ENCODE measurements around the gene VWC2L.

GRCh38 chr2:214412679-214413078 lies 1.8 kb downstream of the VWC2L start:
- no peak for TF ChIP-seq CTCF (IDR thresholded peaks at IDR 0.05; ENCODE audit: poor library complexity)
- TF ChIP-seq EZH2phosphoT487 (IDR thresholded peaks at IDR 0.05; ENCODE audit: low read depth, severe bottlenecking, unreplicated experiment): no peak

All from hepatocyte (in vitro differentiated cells).